HG03039 (cell line): ENCODE measurements around the gene ERFL.

Source experiments
- ATAC-seq: cut with Tn5 transposase; IDR thresholded peaks from one replicate; pipeline ENCODE4 v1.9.1; 2021; ENCODE audit warnings: mild to moderate bottlenecking, moderate library complexity; ENCODE audit not compliant: unreplicated experiment

The ERFL gene

GRCh38 chr19:41928221-41928683 lies at the start of gene ERFL:
Gene ERFL (minus strand): TSS chr19:41928449. CDS start chr19:41912919, 15,530 bp downstream.
- ATAC-seq = no peak

- ATAC-seq = no peak
These were observed 49.7 kb upstream of the ERFL start for GRCh38 chr19:41977916-41978315.

- no peak for ATAC-seq
These were observed 46.4 kb upstream of the ERFL start for GRCh38 chr19:41974652-41975051.

GRCh38 chr19:41971363-41971762 lies 43.1 kb upstream of the ERFL start:
- ATAC-seq = no peak

GRCh38 chr19:41969772-41970458 lies 41.7 kb upstream of the ERFL start:
- ATAC-seq = no peak

- ATAC-seq = no peak
These were observed 40.7 kb upstream of the ERFL start for GRCh38 chr19:41968751-41969595.

GRCh38 chr19:41967054-41967783 lies 39.0 kb upstream of the ERFL start:
- no peak for ATAC-seq

GRCh38 chr19:41965106-41965505 lies 36.9 kb upstream of the ERFL start:
- no peak for ATAC-seq

- ATAC-seq = no peak
These were observed 32.7 kb upstream of the ERFL start for GRCh38 chr19:41960973-41961372.

- ATAC-seq = peak; percentile 67
These were observed 31.1 kb upstream of the ERFL start, which contains the start of gene RABAC1 for GRCh38 chr19:41959056-41960053. Gene RABAC1 (minus strand): TSS chr19:41959321. CDS start chr19:41959292, 29 bp downstream.

- ATAC-seq = peak; percentile 41
These were observed 30.3 kb upstream of the ERFL start for GRCh38 chr19:41958367-41959055.

- no peak for ATAC-seq
These were observed 29.7 kb upstream of the ERFL start for GRCh38 chr19:41957838-41958366.

GRCh38 chr19:41957161-41957837 lies 29.1 kb upstream of the ERFL start:
- no peak for ATAC-seq

GRCh38 chr19:41956621-41957020 lies 28.4 kb upstream of the ERFL start:
- no peak for ATAC-seq

- no peak for ATAC-seq
These were observed 27.3 kb upstream of the ERFL start for GRCh38 chr19:41955521-41955920.

- ATAC-seq = no peak
These were observed 23.5 kb upstream of the ERFL start for GRCh38 chr19:41951686-41952172.

GRCh38 chr19:41947091-41947490 lies 18.8 kb upstream of the ERFL start:
- no peak for ATAC-seq

- peak; percentile 59 for ATAC-seq
These were observed 17.0 kb upstream of the ERFL start for GRCh38 chr19:41945135-41945766.
